Measurements from ENCODE around the gene KIF5C.

DNA sequence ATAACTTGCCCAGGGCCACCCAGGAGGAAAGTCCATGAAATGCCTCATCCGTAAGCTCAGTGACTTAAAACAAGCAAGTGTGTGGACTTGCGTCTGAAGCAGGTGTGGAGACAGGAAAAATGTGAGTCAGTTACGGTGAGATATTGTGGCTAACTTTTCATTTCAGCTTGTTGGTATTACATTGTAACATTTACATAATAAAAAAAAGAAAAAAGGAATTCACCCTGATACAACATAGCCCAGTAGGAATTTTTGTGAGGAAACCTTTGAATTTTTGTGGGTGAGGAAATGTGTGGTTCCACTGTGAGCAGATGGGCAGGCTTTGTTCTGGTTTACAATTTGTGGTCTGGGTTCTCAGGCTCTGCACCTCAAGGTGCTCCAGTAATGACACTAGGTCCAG, 129.8 kb downstream of the KIF5C start:
- TF ChIP-seq, protein P1, sequence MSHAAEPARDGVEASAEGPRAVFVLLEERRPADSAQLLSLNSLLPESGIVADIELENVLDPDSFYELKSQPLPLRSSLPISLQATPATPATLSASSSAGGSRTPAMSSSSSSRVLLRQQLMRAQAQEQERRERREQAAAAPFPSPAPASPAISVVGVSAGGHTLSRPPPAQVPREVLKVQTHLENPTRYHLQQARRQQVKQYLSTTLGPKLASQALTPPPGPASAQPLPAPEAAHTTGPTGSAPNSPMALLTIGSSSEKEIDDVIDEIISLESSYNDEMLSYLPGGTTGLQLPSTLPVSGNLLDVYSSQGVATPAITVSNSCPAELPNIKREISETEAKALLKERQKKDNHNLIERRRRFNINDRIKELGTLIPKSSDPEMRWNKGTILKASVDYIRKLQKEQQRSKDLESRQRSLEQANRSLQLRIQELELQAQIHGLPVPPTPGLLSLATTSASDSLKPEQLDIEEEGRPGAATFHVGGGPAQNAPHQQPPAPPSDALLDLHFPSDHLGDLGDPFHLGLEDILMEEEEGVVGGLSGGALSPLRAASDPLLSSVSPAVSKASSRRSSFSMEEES (CRISPR knock-in tag; IDR thresholded peaks at IDR 0.05): no peak
- TF ChIP-seq ZNF282 (IDR thresholded peaks at IDR 0.05; ENCODE audit: partially characterized antibody) (no peak), NR0B2 (CRISPR knock-in tag; IDR thresholded peaks at IDR 0.05) (no peak)
- TF ChIP-seq, protein P2, sequence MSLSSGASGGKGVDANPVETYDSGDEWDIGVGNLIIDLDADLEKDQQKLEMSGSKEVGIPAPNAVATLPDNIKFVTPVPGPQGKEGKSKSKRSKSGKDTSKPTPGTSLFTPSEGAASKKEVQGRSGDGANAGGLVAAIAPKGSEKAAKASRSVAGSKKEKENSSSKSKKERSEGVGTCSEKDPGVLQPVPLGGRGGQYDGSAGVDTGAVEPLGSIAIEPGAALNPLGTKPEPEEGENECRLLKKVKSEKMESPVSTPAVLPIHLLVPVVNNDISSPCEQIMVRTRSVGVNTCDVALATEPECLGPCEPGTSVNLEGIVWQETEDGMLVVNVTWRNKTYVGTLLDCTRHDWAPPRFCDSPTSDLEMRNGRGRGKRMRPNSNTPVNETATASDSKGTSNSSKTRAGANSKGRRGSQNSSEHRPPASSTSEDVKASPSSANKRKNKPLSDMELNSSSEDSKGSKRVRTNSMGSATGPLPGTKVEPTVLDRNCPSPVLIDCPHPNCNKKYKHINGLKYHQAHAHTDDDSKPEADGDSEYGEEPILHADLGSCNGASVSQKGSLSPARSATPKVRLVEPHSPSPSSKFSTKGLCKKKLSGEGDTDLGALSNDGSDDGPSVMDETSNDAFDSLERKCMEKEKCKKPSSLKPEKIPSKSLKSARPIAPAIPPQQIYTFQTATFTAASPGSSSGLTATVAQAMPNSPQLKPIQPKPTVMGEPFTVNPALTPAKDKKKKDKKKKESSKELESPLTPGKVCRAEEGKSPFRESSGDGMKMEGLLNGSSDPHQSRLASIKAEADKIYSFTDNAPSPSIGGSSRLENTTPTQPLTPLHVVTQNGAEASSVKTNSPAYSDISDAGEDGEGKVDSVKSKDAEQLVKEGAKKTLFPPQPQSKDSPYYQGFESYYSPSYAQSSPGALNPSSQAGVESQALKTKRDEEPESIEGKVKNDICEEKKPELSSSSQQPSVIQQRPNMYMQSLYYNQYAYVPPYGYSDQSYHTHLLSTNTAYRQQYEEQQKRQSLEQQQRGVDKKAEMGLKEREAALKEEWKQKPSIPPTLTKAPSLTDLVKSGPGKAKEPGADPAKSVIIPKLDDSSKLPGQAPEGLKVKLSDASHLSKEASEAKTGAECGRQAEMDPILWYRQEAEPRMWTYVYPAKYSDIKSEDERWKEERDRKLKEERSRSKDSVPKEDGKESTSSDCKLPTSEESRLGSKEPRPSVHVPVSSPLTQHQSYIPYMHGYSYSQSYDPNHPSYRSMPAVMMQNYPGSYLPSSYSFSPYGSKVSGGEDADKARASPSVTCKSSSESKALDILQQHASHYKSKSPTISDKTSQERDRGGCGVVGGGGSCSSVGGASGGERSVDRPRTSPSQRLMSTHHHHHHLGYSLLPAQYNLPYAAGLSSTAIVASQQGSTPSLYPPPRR (CRISPR knock-in tag; IDR thresholded peaks at IDR 0.05; ENCODE audit: borderline replicate concordance): no peak
